ENCODE results near the gene CACNA1D. TPM values are rescaled to one million over a fixed set of nuclear protein-coding genes. Genes with fewer than 3 reads are reported as not detected.

Gene CACNA1D
- total RNA-seq, 4 donors from 2014 or later, result 0.85 to 0.88 TPM; not detected in 2

GRCh38 chr3:53773021-53773436, 278.6 kb downstream of the CACNA1D start:
- no peak for TF ChIP-seq CTCF (IDR thresholded peaks at IDR 0.05; ENCODE audit: low read depth)

GRCh38 chr3:53773611-53774368, 279.4 kb downstream of the CACNA1D start:
- no peak for TF ChIP-seq CTCF (IDR thresholded peaks at IDR 0.05; ENCODE audit: low read depth)

- TF ChIP-seq CTCF (IDR thresholded peaks at IDR 0.05; ENCODE audit: low read depth), result no peak
Observed at GRCh38 chr3:53774414-53774813, 280.0 kb downstream of the CACNA1D start.

GRCh38 chr3:53775018-53775417, 280.6 kb downstream of the CACNA1D start:
- TF ChIP-seq CTCF (IDR thresholded peaks at IDR 0.05; ENCODE audit: low read depth), result no peak

- no peak for TF ChIP-seq CTCF (IDR thresholded peaks at IDR 0.05; ENCODE audit: low read depth)
Observed at GRCh38 chr3:53775834-53776251, 281.4 kb downstream of the CACNA1D start.

GRCh38 chr3:53776494-53777101, 282.2 kb downstream of the CACNA1D start:
- no peak for TF ChIP-seq CTCF (IDR thresholded peaks at IDR 0.05; ENCODE audit: low read depth)

- TF ChIP-seq CTCF (IDR thresholded peaks at IDR 0.05; ENCODE audit: low read depth), result no peak
Observed at GRCh38 chr3:53777468-53777867, 283.1 kb downstream of the CACNA1D start.

Measured in subcutaneous adipose tissue (tissue), 4 donors.